Adipose tissue (tissue), 3 donors: ENCODE results near the gene PLPP1. TPM values are rescaled to one million over a fixed set of nuclear protein-coding genes. Genes with fewer than 3 reads are reported as not detected.

ENCODE experiments used
- H3K27ac ChIP-seq: one replicate; pipeline ENCODE4 v1.5.1; 2013; ENCODE audit warnings: low read depth, low read length
- WGBS, 3 donors: extraction: QIAGEN DNeasy Blood & Tissue Kit; methylation state at CpG; one replicate each; pipeline ENCODE4 v1.1.7; 2013; 5-methylcytosine and 5-hydroxymethylcytosine counted together
- polyA plus RNA-seq, 3 donors: library from polyadenylated mRNA; stranded (reverse); fragments of 200-250 nt; gene quantifications; one replicate each; pipeline ENCODE4 v1.2.3, GENCODE V29; 2013
- donor health status: healthy with polysubstance abuse.
- donor health status: Bipolar disorder and iron deficiency.
- donor health status: healthy.

Gene PLPP1
- polyA plus RNA-seq, 3 donors, result 34.3 to 276 (median 150) TPM

DNA sequence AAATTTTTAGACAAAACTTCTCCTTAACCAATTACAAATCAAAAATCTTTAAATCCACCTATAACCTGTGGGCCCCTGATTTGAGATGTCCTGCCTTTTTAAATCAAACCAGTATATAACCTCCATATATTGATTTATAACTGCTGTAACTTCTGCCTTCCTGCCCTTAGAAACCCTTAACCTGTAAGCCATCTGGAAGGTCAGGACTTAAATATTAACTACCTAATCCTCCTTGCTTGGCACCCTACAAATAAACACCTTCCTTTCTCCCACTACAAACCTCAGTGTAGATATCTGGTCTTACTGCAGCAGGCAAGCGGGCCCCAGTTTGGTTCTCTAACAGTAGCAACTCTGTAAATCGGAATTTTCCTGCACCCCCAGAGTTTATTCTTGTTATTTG lies 143.1 kb downstream of the PLPP1 start:
- no peak overlapping the region for H3K27ac ChIP-seq
- 40 to 100% (median 99%) methylated on average over 2 of the region's 2 CpGs for WGBS, 3 donors

DNA sequence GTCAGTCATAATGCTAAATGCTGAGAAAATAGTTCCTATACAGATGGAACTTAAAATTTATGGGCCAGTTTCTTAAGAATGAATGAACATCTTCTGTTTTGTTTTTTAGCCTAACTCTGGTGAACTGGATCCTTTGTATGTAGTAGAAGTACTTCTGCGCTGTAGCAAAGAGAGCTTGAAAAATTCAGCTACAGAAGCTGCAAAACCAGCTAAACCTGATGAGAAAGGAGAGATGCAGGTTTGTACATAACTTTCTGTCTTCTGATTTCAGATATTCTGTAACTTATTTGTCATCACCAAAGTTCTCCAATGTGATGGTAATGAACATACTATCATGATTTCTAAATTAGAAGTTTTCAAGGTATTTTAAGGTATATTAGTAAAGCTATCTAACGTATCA lies 146.9 kb downstream of the PLPP1 start:
- 82 to 98% (median 97%) methylated on average over 2 of the region's 2 CpGs for WGBS, 3 donors
- no peak overlapping the region for H3K27ac ChIP-seq

DNA sequence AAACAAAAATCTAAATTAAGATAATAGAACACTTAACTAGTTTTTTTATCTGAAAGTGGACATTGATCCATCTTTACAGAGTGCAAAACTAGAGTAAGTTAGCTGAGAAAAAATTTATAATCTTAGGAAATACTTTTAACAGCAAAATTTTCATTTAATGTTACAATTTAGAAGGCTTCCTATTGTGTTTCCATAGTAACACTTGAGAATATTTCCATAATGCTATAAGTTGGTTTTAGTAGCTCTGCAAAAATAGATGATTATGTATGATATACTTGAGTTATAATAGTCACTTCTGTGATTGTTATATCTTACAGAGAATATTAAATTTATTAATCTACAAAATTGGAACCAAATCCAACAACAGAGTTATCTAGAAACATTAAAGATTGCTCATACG lies 148.4 kb downstream of the PLPP1 start:
- H3K27ac ChIP-seq, result no peak overlapping the region
- WGBS, 3 donors, result 69 to 87% (median 85%) methylated on average over 1 of the region's 1 CpG

DNA sequence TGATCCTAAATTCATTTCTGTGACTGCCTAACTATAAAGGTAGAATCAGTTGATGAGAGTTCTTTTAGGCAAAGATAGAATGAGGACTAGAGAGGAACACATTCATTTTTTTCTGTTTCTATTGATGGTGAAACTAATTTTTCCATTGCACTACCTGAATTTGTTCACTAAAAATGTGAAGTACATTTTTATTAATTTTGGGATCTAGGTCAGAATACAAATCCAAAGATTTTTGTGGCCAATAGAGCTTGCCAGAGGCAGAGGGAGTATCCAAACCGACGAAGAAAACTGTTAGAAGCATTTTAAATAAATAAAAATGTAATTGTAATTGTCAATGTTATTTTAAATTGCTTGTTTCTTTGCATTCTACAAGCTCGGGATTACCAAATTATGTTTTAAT lies 148.9 kb downstream of the PLPP1 start:
- 63 to 86% (median 75%) methylated on average over 3 of the region's 3 CpGs for WGBS, 3 donors
- no peak overlapping the region for H3K27ac ChIP-seq

DNA sequence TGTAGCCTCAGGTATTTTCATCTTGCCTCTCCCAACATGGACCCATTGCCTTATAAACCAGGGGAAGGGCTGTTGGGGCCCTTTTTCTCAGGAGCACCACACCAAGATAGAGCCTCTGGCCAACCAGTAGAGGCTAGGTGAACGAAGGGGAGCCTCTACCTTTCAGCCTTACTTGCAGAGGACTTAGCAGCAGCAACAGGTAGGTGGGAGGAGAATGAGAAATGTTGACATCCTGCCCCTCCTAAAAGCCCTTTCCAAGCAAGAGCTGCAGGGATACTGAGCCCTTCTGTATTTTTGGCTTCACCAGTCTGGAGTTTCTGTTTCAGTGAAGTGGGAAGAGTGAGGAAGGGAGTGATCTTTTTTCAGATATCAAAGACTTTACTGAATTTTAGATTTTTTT lies 149.5 kb downstream of the PLPP1 start:
- WGBS, 3 donors, result 94 to 98% (median 95%) methylated on average over 1 of the region's 1 CpG
- H3K27ac ChIP-seq, result no peak overlapping the region

DNA sequence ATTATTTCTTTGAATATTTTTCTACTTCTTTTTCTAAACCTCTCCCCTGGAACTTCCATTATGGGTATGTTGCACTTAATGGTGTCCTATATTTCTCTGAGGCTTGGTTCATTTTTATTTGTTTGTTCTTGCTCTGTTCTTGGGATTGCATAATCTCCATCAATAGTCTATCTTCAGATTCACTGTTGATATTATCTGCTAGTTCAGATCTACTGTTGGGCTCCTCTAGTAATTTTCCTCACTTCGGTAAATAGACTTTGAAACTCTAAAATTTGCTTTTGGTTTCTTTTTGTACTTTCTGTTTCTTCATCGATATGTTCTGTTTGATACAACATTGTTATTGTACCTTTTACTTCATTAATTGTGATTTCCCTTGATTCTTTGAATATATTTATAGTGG lies 150.7 kb downstream of the PLPP1 start:
- H3K27ac ChIP-seq, result no peak overlapping the region
- 94 to 99% (median 95%) methylated on average over 2 of the region's 2 CpGs for WGBS, 3 donors

DNA sequence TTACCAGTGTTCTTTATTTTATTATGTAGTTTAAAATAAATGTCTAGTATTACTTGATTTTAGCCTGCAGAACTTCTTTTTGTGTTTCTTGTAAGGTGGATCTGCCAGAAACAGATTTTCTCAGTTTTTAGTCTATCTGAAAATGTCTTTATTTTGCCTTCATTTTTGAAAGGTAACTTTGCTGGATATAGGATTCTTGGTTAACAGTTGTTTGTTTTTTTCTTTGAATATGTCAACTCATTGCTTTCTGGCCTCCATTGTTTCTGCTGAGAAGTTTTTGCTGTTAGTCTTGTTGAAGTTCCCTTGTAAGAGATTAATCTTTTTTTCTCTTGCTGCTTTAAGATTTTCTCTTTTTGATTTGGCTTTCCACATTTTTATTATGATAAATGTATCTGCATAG lies 151.5 kb downstream of the PLPP1 start:
- H3K27ac ChIP-seq, result no peak overlapping the region

DNA sequence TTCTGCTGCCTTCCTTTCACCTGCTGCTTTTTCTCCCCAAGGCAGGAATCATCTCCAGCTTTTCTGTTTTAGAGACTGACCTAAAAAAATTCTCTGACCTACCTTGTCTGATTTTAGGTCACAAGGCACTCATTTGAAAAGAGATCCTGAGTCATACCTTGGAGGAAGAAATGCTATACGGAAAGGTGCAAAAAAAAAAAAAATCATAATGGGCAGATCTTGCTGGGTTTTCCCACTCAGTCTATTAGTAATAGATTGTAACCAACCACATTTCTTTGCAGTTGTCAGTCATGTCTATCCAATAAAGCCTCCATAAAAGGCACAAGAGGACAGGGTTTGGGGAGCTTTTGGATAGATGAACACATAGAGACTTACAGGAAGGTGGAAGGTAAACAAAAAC lies 157.0 kb downstream of the PLPP1 start:
- WGBS, 3 donors, result 87 to 94% (median 90%) methylated on average over 1 of the region's 1 CpG

More for the DNA sequence above, 157.0 kb downstream of the PLPP1 start:
- H3K27ac ChIP-seq, result no peak overlapping the region

Other genes starting within 250 kb of the PLPP1 start
- 10 to 100 TPM in 1 of 3 donors, 1 to 10 TPM in 2; 6.8 to 12.0 (median 9.2) TPM for gene DHX29, start 227.3 kb downstream of the PLPP1 start, polyA plus RNA-seq
- 10 to 100 TPM; 15.4 to 20.7 (median 18.0) TPM for gene MTREX, start 227.0 kb downstream of the PLPP1 start, polyA plus RNA-seq
- gene SLC38A9, start 177.4 kb upstream of the PLPP1 start, polyA plus RNA-seq, result 1 to 10 TPM; 4.4 to 9.7 (median 5.5) TPM
- under 1 TPM in 1 of 3 donors, not detected in 2; 0.02 TPM for gene DDX4, start 203.1 kb upstream of the PLPP1 start, polyA plus RNA-seq